Chondrocyte (in vitro differentiated cells): Measurements from ENCODE around the gene AGXT. TPM values are rescaled to one million over a fixed set of nuclear protein-coding genes. Genes with fewer than 3 reads are reported as not detected.

Source experiments
- DNase-seq: peaks from one replicate; pipeline ENCODE4 v3.0.0; 2021; ENCODE audit warnings: mixed read lengths, low spot score
- H3K27ac Mint-ChIP-seq: one replicate; pipeline ENCODE4 v1.8.0; 2021; ENCODE audit warnings: mild to moderate bottlenecking, moderate library complexity, mixed read lengths; ENCODE audit not compliant: unreplicated experiment
- H3K27me3 Mint-ChIP-seq: 2 replicates; pipeline ENCODE4 v1.8.0; 2021; ENCODE audit warnings: low read depth, mixed read lengths
- H3K36me3 Mint-ChIP-seq: 2 replicates; pipeline ENCODE4 v1.8.0; 2021; ENCODE audit warnings: low read depth, mixed read lengths
- H3K4me1 Mint-ChIP-seq: 2 replicates; pipeline ENCODE4 v1.8.0; 2021; ENCODE audit warnings: low read depth, mild to moderate bottlenecking, mixed read lengths
- H3K4me3 Mint-ChIP-seq: one replicate; pipeline ENCODE4 v1.8.0; 2021; ENCODE audit warnings: mild to moderate bottlenecking, moderate library complexity, mixed read lengths; ENCODE audit not compliant: unreplicated experiment
- H3K9me3 Mint-ChIP-seq: 2 replicates; pipeline ENCODE4 v1.8.0; 2021; ENCODE audit warnings: low read depth, mixed read lengths
- total RNA-seq: library from RNA; stranded (reverse); gene quantifications from 3 replicates; pipeline ENCODE4 v1.2.1, GENCODE V29; 2021
- TF ChIP-seq, protein P1 (sequence below): fragments of 200-600 bp; sonication (generic); IDR thresholded peaks from 2 replicates; pipeline ENCODE4 v1.5.0; 2021; ENCODE audit warnings: antibody characterized with exemption, mild to moderate bottlenecking, moderate library complexity

AGXT gene
- total RNA-seq, 1 donor from 2014 or later: not detected

GRCh38 chr2:240875228-240876034, 6.8 kb downstream of the AGXT start:
- peak; percentile 65 for DNase-seq
- TF ChIP-seq, protein P1, sequence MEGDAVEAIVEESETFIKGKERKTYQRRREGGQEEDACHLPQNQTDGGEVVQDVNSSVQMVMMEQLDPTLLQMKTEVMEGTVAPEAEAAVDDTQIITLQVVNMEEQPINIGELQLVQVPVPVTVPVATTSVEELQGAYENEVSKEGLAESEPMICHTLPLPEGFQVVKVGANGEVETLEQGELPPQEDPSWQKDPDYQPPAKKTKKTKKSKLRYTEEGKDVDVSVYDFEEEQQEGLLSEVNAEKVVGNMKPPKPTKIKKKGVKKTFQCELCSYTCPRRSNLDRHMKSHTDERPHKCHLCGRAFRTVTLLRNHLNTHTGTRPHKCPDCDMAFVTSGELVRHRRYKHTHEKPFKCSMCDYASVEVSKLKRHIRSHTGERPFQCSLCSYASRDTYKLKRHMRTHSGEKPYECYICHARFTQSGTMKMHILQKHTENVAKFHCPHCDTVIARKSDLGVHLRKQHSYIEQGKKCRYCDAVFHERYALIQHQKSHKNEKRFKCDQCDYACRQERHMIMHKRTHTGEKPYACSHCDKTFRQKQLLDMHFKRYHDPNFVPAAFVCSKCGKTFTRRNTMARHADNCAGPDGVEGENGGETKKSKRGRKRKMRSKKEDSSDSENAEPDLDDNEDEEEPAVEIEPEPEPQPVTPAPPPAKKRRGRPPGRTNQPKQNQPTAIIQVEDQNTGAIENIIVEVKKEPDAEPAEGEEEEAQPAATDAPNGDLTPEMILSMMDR: no peak
- Mint-ChIP-seq H3K9me3 (no peaks in the 10 kb centered on the region), H3K36me3 (no peaks in the 10 kb centered on the region), H3K4me1 (no peaks in the 10 kb centered on the region), H3K27ac (no peak overlapping the region), H3K27me3 (peaks cover 18% of the 10 kb centered on the region), H3K4me3 (no peak overlapping the region)

GRCh38 chr2:240876035-240876474, 7.4 kb downstream of the AGXT start:
- no peak overlapping the region for H3K27ac Mint-ChIP-seq
- no peak overlapping the region for H3K4me3 Mint-ChIP-seq
- no peaks in the 10 kb centered on the region for H3K9me3 Mint-ChIP-seq
- no peaks in the 10 kb centered on the region for H3K4me1 Mint-ChIP-seq
- TF ChIP-seq, protein P1: no peak
- DNase-seq: peak; percentile 77
- H3K36me3 Mint-ChIP-seq: no peaks in the 10 kb centered on the region
- peaks cover 22% of the 10 kb centered on the region for H3K27me3 Mint-ChIP-seq

DNA sequence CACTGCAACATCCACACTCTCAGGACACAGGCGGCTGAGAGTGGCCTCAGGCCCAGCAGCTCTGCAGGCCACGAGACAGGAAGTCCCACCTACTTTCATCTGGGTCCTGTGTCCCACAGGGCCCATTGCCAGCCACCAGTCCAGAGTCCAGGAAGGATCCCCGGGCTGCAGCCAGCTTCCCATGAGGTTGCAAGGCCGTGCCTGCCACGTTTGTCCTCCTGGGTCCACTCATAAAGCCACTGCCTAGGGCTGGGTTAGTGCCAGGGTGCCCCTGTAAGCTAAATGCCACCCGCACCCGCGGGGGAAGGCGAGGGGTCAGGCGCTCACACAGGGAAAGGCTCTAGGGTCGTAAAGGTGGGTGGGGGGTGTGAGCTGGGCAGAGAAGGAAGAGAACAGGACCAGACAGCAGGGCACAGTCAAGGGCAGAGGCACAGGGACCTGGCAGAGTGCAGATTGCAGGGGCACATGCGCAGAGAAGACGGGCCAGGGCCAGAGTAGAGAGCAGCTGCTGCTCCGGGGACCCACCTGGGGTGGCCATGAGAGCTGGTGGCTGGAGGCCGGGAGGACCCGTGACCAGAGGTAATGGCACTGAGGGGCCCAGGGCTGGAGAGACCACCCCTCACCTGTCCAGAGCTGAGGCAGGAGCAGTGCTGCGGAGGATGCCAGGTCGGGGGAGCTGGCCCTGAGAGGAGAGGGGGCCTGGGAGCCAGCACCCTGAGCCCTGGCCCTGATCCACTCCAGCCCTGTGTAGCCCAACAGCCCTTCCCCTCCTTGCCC, 8.0 kb downstream of the AGXT start:
- Mint-ChIP-seq H3K9me3 (no peaks in the 10 kb centered on the region), H3K36me3 (no peaks in the 10 kb centered on the region), H3K4me1 (no peaks in the 10 kb centered on the region), H3K27ac (no peak overlapping the region), H3K4me3 (no peak overlapping the region), H3K27me3 (peaks cover 22% of the 10 kb centered on the region)
- DNase-seq: no peak
- TF ChIP-seq, protein P1: no peak

GRCh38 chr2:240877460-240878340, 9.1 kb downstream of the AGXT start:
- Mint-ChIP-seq H3K27ac (no peak overlapping the region), H3K27me3 (peaks cover 24% of the 10 kb centered on the region), H3K36me3 (no peaks in the 10 kb centered on the region), H3K9me3 (no peaks in the 10 kb centered on the region), H3K4me1 (no peaks in the 10 kb centered on the region), H3K4me3 (no peak overlapping the region)
- TF ChIP-seq, protein P1: no peak
- peak; percentile 89 for DNase-seq
